H1 (cell line): Measurements from ENCODE around the gene MEF2B. TPM values are rescaled to one million over a fixed set of nuclear protein-coding genes. Genes with fewer than 3 reads are reported as not detected.
A peak's percentile ranks its signal among the peaks of the same experiment; 100 is the strongest.
"Not testable (repeated sequence)": the region's sequence is repeated elsewhere in the genome, so short reads cannot be mapped to it uniquely, and the experiment has no call there.

Experiments
- CTCF ChIA-PET: fragments of 300-600 bp; sonication (Branson Sonifier 250); formaldehyde crosslinking; loops from one replicate; lab custom pipeline; 2021; ENCODE audit not compliant: partially characterized antibody; lab: Charles Lee
- POLR2A ChIA-PET: fragments of 300-600 bp; sonication (Branson Sonifier 250); formaldehyde crosslinking; loops from one replicate; lab custom pipeline; 2021; ENCODE audit warnings: inconsistent platforms; ENCODE audit not compliant: partially characterized antibody; lab: Charles Lee
- DNase-seq, 2 experiments: peaks; one replicate each; pipeline versions ENCODE4 v3.0.0 to v3.0.0-alpha.2; 2010 to 2022; ENCODE audit warnings: low spot score in 2 of 2, low read depth in 1 of 2, mixed read lengths in 1 of 2
- FAIRE-seq: peaks from 2 replicates; lab custom pipeline; 2011; peaks lifted over from hg19 to GRCh38; lab: Jason Lieb, UNC
- H2AFZ ChIP-seq: 2 replicates; pipeline ENCODE4 v1.8.1; 2012; ENCODE audit warnings: low read length, inconsistent platforms
- H2AK5ac ChIP-seq: 2 replicates; pipeline ENCODE4 v1.6.1; 2013; ENCODE audit warnings: low read depth, low read length
- H2BK120ac ChIP-seq: replicated peaks from 2 replicates; pipeline ENCODE3; 2013; ENCODE audit warnings: low read depth, low read length, inconsistent platforms
- H2BK12ac ChIP-seq: 2 replicates; pipeline ENCODE4 v1.6.1; 2013; ENCODE audit warnings: low read depth, low read length
- H2BK15ac ChIP-seq: 2 replicates; pipeline ENCODE4 v1.6.1; 2013; ENCODE audit warnings: low read length
- H2BK20ac ChIP-seq: 2 replicates; pipeline ENCODE4 v1.6.1; 2013; ENCODE audit warnings: low read length
- H2BK5ac ChIP-seq: 2 replicates; pipeline ENCODE4 v1.6.1; 2013; ENCODE audit warnings: low read depth, low read length
- H3K14ac ChIP-seq: 2 replicates; pipeline ENCODE4 v1.6.1; 2013; ENCODE audit warnings: inconsistent platforms; ENCODE audit not compliant: insufficient read length
- H3K18ac ChIP-seq: 2 replicates; pipeline ENCODE4 v1.6.1; 2013; ENCODE audit warnings: low read length; ENCODE audit errors: extremely low read depth
- H3K23ac ChIP-seq: 2 replicates; pipeline ENCODE4 v1.6.1; 2013; ENCODE audit warnings: inconsistent platforms; ENCODE audit not compliant: insufficient read length
- H3K23me2 ChIP-seq: 2 replicates; pipeline ENCODE4 v1.6.1; 2013; ENCODE audit warnings: low read depth, low read length
- H3K27ac ChIP-seq: 2 replicates; pipeline ENCODE4 v1.6.1; 2011; ENCODE audit warnings: low read depth, low read length, inconsistent platforms
- H3K27me3 ChIP-seq, 4 experiments: replicated peaks in 1 of 4; 1 replicate in 1 of 4; 2 replicates in 3 of 4; pipeline versions ENCODE4 v1.6.1 to v1.8.1; 2011 to 2013; ENCODE audit warnings: low read length in 3 of 4, mild to moderate bottlenecking in 3 of 4, inconsistent platforms in 2 of 4, mixed read lengths in 2 of 4, moderate library complexity in 1 of 4; ENCODE audit not compliant: control insufficient read depth in 3 of 4, insufficient read depth in 3 of 4; ENCODE audit errors: extremely low read depth in 1 of 4
- H3K36me3 ChIP-seq, 4 experiments: 2 replicates each; pipeline versions ENCODE4 v1.6.1 to v1.8.1; 2011 to 2013; ENCODE audit warnings: mild to moderate bottlenecking in 4 of 4, low read length in 3 of 4, moderate library complexity in 2 of 4, control low read depth in 1 of 4, inconsistent platforms in 1 of 4; ENCODE audit not compliant: insufficient read depth in 4 of 4, control insufficient read depth in 2 of 4
- H3K4ac ChIP-seq: replicated peaks from 2 replicates; pipeline ENCODE3; 2013; ENCODE audit warnings: low read length, low read depth, mixed read lengths, inconsistent platforms; ENCODE audit not compliant: insufficient read length
- H3K4me1 ChIP-seq, 4 experiments: replicated peaks in 1 of 4; 1 replicate in 1 of 4; 2 replicates in 3 of 4; pipeline versions ENCODE4 v1.6.1 to v1.8.1; 2011 to 2013; ENCODE audit warnings: low read length in 3 of 4, inconsistent platforms in 2 of 4, mixed read lengths in 1 of 4; ENCODE audit not compliant: insufficient read depth in 4 of 4, control insufficient read depth in 3 of 4
- H3K4me2 ChIP-seq, 2 experiments: 2 replicates each; pipeline versions ENCODE4 v1.6.1 to v1.8.1; 2011 to 2013; ENCODE audit warnings: low read depth in 2 of 2, low read length in 2 of 2, control low read depth in 1 of 2, inconsistent platforms in 1 of 2, mild to moderate bottlenecking in 1 of 2; ENCODE audit not compliant: insufficient read depth in 1 of 2
- H3K4me3 ChIP-seq, 4 experiments: fragments of 200-600, 300-600 bp in 1 of 4; sonication (generic), shearing (Covaris generic), sonication (Bioruptor Twin) in 1 of 4; 2 replicates each; pipeline versions ENCODE4 v1.5.1 to v1.8.1; 2011 to 2016; ENCODE audit warnings: low read length in 4 of 4, low read depth in 3 of 4, control low read depth in 2 of 4, inconsistent platforms in 2 of 4, mild to moderate bottlenecking in 2 of 4, mixed read lengths in 1 of 4, moderate library complexity in 1 of 4; ENCODE audit not compliant: insufficient read depth in 2 of 4; ENCODE audit errors: extremely low read depth in 1 of 4
- H3K56ac ChIP-seq: replicated peaks from 2 replicates; pipeline ENCODE3; 2013; ENCODE audit warnings: low read depth, mild to moderate bottlenecking, mixed read lengths, low read length, inconsistent platforms; ENCODE audit not compliant: insufficient read length
- H3K79me1 ChIP-seq: 2 replicates; pipeline ENCODE4 v1.6.1; 2013; ENCODE audit warnings: low read depth, low read length, control low read depth
- H3K79me2 ChIP-seq, 2 experiments: 2 replicates each; pipeline versions ENCODE4 v1.6.1 to v1.8.1; 2012 to 2013; ENCODE audit warnings: low read length in 2 of 2, mild to moderate bottlenecking in 2 of 2, inconsistent platforms in 1 of 2; ENCODE audit not compliant: insufficient read depth in 2 of 2, control insufficient read depth in 1 of 2
- H3K9ac ChIP-seq, 4 experiments: replicated peaks in 1 of 4; 1 replicate in 1 of 4; 2 replicates in 3 of 4; pipeline versions ENCODE4 v1.6.1 to v1.8.1; 2011 to 2013; ENCODE audit warnings: low read depth in 3 of 4, low read length in 3 of 4, control low read depth in 2 of 4, mild to moderate bottlenecking in 2 of 4, moderate library complexity in 2 of 4, inconsistent platforms in 1 of 4; ENCODE audit errors: extremely low read depth in 1 of 4
- H3K9me3 ChIP-seq, 2 experiments: 2 replicates each; pipeline versions ENCODE4 v1.6.1 to v1.8.1; 2012 to 2013; ENCODE audit warnings: mild to moderate bottlenecking in 2 of 2, moderate library complexity in 2 of 2, control low read depth in 1 of 2, inconsistent platforms in 1 of 2, low read depth in 1 of 2, low read length in 1 of 2, mixed read lengths in 1 of 2; ENCODE audit not compliant: insufficient read depth in 2 of 2
- H4K20me1 ChIP-seq, 2 experiments: replicated peaks in 1 of 2; 2 replicates each; pipeline versions ENCODE3 to v1.8.1; 2011 to 2013; ENCODE audit warnings: inconsistent platforms in 2 of 2, low read length in 2 of 2, mild to moderate bottlenecking in 1 of 2; ENCODE audit not compliant: insufficient read depth in 2 of 2, control insufficient read depth in 1 of 2
- H4K5ac ChIP-seq: 2 replicates; pipeline ENCODE4 v1.6.1; 2013; ENCODE audit warnings: low read length, low read depth, mixed read lengths, inconsistent platforms; ENCODE audit not compliant: insufficient read length
- H4K8ac ChIP-seq: 2 replicates; pipeline ENCODE4 v1.8.0; 2013; ENCODE audit warnings: mild to moderate bottlenecking, moderate library complexity, low read length, inconsistent platforms; ENCODE audit not compliant: insufficient read depth; ENCODE audit errors: extremely low read depth
- H4K91ac ChIP-seq: replicated peaks from 2 replicates; pipeline ENCODE3; 2013; ENCODE audit warnings: low read length, mixed read lengths, inconsistent platforms; ENCODE audit not compliant: insufficient read length
- WGBS, 2 experiments: shearing (Covaris generic) in 1 of 2; methylation state at CpG; one replicate each; pipeline versions ENCODE4 v1.1.6 to v1.1.7; 2013 to 2015; ENCODE audit warnings: low lambda C conversion rate in 2 of 2, mixed read lengths in 2 of 2, inconsistent platforms in 1 of 2, low coverage in 1 of 2, missing lambda C conversion rate in 1 of 2; ENCODE audit not compliant: insufficient replicate concordance in 2 of 2, insufficient coverage in 1 of 2, insufficient read length in 1 of 2; ENCODE audit errors: extremely low coverage in 1 of 2, missing lambda C conversion rate in 1 of 2; 5-methylcytosine and 5-hydroxymethylcytosine counted together
- polyA plus RNA-seq, 7 experiments: library from polyadenylated mRNA; depleted of rRNA in 3 of 7; stranded (reverse) in 5 of 7; unstranded in 2 of 7; fragments of >200 nt in 5 of 7; fragments of 200-250 nt in 2 of 7; gene quantifications; 1 replicate in 5 of 7; 2 replicates in 1 of 7; 4 replicates in 1 of 7; pipeline versions ENCODE4 v1.2.1 to v1.2.3, GENCODE V29; 2011 to 2013; ENCODE audit warnings: missing spikeins in 2 of 7, mixed read lengths in 2 of 7
- total RNA-seq: library from RNA; stranded (reverse); fragmentation: NEBNext Ultra II Directional; extraction: Animal tissue kit (Norgen Biotek cat#: 25700); gene quantifications from 2 replicates; pipeline ENCODE4 v1.2.1, GENCODE V29; 2021

Gene MEF2B
- total and polyA plus RNA-seq, 2 of the 8 experiments (the other 6 are each of a cell fraction or from before 2014, with no cell fraction given) = 2.8 to 3.7 TPM

- not testable (repeated sequence) for FAIRE-seq, H3K9me3 ChIP-seq, H3K23ac ChIP-seq, H3K23me2 ChIP-seq, H3K9ac ChIP-seq, H4K91ac ChIP-seq, H3K4ac ChIP-seq, H2AK5ac ChIP-seq, H3K79me2 ChIP-seq, H4K20me1 ChIP-seq, H3K4me2 ChIP-seq, H3K36me3 ChIP-seq, H2BK20ac ChIP-seq, H4K5ac ChIP-seq, H3K4me3 ChIP-seq, H3K27me3 ChIP-seq, H3K27ac ChIP-seq, H2BK120ac ChIP-seq, H3K79me1 ChIP-seq, H2BK5ac ChIP-seq, DNase-seq, H3K56ac ChIP-seq, H3K14ac ChIP-seq, H4K8ac ChIP-seq, H2BK15ac ChIP-seq, H3K18ac ChIP-seq, H2AFZ ChIP-seq
- ChIA-PET POLR2A (interaction anchor here (2.4 to 5.7 kb wide), 3 partner anchors 9 to 44 kb away, joined by 8 to 31 read pairs (median 21); partner anchors contain the start of gene SLC25A42), CTCF (interaction anchor here (0.6 to 3.4 kb wide), 4 partner anchors 9 to 123 kb away, joined by 3 to 16 read pairs (median 6); no protein-coding TSS in a partner anchor)
- WGBS, 2 experiments = 95% methylated on average over 6 of the region's 7 CpGs; no CpG with 5 or more reads in 1 of the 2 experiments
- peaks cover 0 to 14% (median 9%) of the 10 kb centered on the region in 4 experiments; a peak in 6 of 7 replicates for H3K4me1 ChIP-seq
- peak overlapping the region; percentile 19; the same call in 1 of the 2 replicates for H2BK12ac ChIP-seq
Observed at GRCh38 chr19:19106938-19107337, 63.1 kb downstream of the MEF2B start.
